NT2/D1 (cell line): ENCODE data around the gene SEL1L2.

ENCODE experiments used
- DNase-seq: peaks from one replicate; pipeline ENCODE4 v3.0.0-alpha.2; 2011; ENCODE audit warnings: low read depth, low spot score
- H3K27me3 ChIP-seq: 2 replicates; pipeline ENCODE4 v1.6.0; 2011; ENCODE audit warnings: mild to moderate bottlenecking; ENCODE audit not compliant: insufficient read length, insufficient read depth
- H3K36me3 ChIP-seq: 2 replicates; pipeline ENCODE4 v1.6.1; 2011; ENCODE audit warnings: mild to moderate bottlenecking, low read length, mixed read lengths; ENCODE audit not compliant: insufficient read depth, insufficient read length
- H3K4me1 ChIP-seq: 2 replicates; pipeline ENCODE4 v1.5.1; 2011; ENCODE audit not compliant: insufficient read depth, insufficient read length
- H3K4me3 ChIP-seq: 2 replicates; pipeline ENCODE4 v1.5.1; 2011; ENCODE audit warnings: low read depth; ENCODE audit not compliant: insufficient read length
- H3K9ac ChIP-seq: 2 replicates; pipeline ENCODE4 v1.6.0; 2011; ENCODE audit warnings: low read depth; ENCODE audit not compliant: insufficient read length
- H3K9me3 ChIP-seq: 2 replicates; pipeline ENCODE4 v1.5.1; 2011; ENCODE audit warnings: mild to moderate bottlenecking, low read length; ENCODE audit not compliant: insufficient read depth
- SUZ12 ChIP-seq: IDR thresholded peaks from 2 replicates; pipeline ENCODE4 v1.6.1; 2011; ENCODE audit not compliant: insufficient read length, insufficient read depth; ENCODE audit errors: extremely low read depth
- YY1 ChIP-seq: IDR thresholded peaks from 2 replicates; pipeline ENCODE4 v1.6.1; 2011; ENCODE audit not compliant: insufficient read length, insufficient read depth
- ZNF274 ChIP-seq: IDR thresholded peaks from 2 replicates; pipeline ENCODE4 v1.6.1; 2011; ENCODE audit warnings: mild to moderate bottlenecking, low read depth, low read length

The SEL1L2 gene

GRCh38 chr20:13865791-13866351 lies 124.5 kb downstream of the SEL1L2 start:
- H3K9ac ChIP-seq, result no peak overlapping the region
- DNase-seq, result no peak
- no peak overlapping the region for H3K4me3 ChIP-seq
- no peaks in the 10 kb centered on the region for H3K27me3 ChIP-seq
- no peaks in the 10 kb centered on the region for H3K4me1 ChIP-seq
- TF ChIP-seq YY1 (no peak), ZNF274 (no peak), SUZ12 (no peak)
- H3K9me3 ChIP-seq, result no peaks in the 10 kb centered on the region
- no peaks in the 10 kb centered on the region for H3K36me3 ChIP-seq

DNA sequence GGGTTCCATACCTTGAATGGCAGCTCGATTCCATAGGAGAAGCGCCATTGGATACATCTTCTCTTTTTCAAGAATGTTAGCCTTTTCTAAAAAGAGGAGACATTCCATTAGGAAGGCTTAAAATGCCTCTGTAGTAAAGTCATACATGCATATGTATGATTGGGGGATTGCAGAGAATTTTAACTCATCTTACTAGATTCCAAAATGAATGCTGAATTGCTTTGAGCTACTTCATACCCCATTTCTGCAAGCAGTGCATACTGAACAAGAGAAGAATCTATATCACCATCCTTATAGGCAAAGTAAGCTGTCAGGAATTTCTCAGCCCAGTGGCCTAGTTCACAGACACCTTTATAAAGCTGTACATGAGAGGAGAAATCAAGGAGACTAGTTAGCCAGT lies 125.3 kb downstream of the SEL1L2 start:
- Histone ChIP-seq H3K36me3 (no peaks in the 10 kb centered on the region), H3K9me3 (no peaks in the 10 kb centered on the region), H3K4me3 (no peak overlapping the region), H3K4me1 (no peaks in the 10 kb centered on the region), H3K27me3 (no peaks in the 10 kb centered on the region), H3K9ac (no peak overlapping the region)
- TF ChIP-seq SUZ12 (no peak), ZNF274 (no peak), YY1 (no peak)
- DNase-seq, result no peak

DNA sequence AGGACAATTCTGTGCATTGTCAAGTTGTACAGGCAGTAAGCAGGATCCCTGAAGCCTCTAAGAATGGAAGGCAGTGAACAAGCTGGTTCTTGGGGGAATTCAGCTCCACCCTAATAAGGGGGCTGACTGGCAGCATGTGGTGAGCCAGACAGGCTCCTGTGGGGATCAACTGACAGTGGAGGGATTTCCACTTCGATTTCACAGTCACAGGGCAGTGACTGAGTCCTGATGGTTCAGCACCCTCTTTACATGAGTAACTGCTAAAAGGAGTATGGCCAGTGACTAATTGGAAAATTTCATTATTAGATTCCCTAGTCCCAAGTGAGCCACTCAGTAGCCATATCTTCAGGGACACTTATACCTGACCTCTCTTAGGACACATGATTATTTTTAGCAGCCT lies 127.2 kb downstream of the SEL1L2 start:
- DNase-seq, result no peak
- no peak overlapping the region for H3K9ac ChIP-seq
- no peak for TF ChIP-seq ZNF274
- no peak for TF ChIP-seq YY1
- TF ChIP-seq SUZ12, result no peak
- H3K4me3 ChIP-seq, result no peak overlapping the region
- H3K4me1 ChIP-seq, result no peaks in the 10 kb centered on the region
- H3K27me3 ChIP-seq, result no peaks in the 10 kb centered on the region
- H3K9me3 ChIP-seq, result no peaks in the 10 kb centered on the region
- H3K36me3 ChIP-seq, result no peaks in the 10 kb centered on the region

DNA sequence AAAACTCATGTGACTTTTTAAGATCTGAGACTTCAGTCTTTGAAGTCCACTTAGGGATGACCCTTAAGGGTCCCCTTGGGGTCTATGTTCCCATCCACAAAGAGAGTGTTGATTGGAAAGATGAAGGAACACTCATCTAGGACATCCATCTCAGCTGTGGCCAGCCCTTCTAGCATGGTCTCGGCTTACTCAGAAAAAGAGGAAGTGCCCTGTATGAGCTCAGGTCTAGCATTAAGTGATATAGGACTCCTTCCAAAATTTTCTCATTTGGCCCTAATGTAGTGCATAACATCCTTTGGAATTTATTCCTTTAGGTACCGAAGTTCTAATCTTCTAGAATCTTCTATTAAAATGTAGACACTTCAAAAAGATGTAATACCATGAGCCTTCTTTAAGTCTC lies 128.2 kb downstream of the SEL1L2 start:
- TF ChIP-seq ZNF274 (no peak), YY1 (no peak), SUZ12 (no peak)
- H3K9me3 ChIP-seq, result no peaks in the 10 kb centered on the region
- H3K9ac ChIP-seq, result no peak overlapping the region
- no peaks in the 10 kb centered on the region for H3K36me3 ChIP-seq
- no peaks in the 10 kb centered on the region for H3K4me1 ChIP-seq
- no peaks in the 10 kb centered on the region for H3K27me3 ChIP-seq
- no peak for DNase-seq
- no peak overlapping the region for H3K4me3 ChIP-seq

- TF ChIP-seq YY1 (no peak), SUZ12 (no peak), ZNF274 (no peak)
- Histone ChIP-seq H3K27me3 (no peaks in the 10 kb centered on the region), H3K4me1 (no peaks in the 10 kb centered on the region), H3K36me3 (no peaks in the 10 kb centered on the region), H3K9ac (no peak overlapping the region), H3K4me3 (no peak overlapping the region), H3K9me3 (no peaks in the 10 kb centered on the region)
- DNase-seq, result no peak
Observed at GRCh38 chr20:13858871-13859270, 131.5 kb downstream of the SEL1L2 start.

DNA sequence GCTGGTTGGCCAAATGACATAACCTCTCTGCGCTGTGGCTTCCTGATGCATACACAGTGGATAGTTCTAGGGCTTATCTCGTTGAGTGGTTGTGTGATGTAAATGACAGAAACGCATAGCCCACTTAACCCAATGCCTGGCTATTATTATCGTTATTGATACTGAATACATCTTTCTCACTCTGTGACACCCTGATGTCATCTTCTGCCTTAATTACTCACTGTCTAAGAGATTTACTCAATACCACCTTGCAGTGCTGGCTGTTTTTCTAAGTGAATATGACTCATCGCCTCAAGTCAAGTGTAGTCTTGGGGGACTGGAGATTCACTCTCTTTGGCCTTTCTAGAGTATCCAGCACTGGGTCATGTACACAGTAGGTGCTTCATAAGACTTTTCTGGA lies 132.0 kb downstream of the SEL1L2 start:
- no peak overlapping the region for H3K9ac ChIP-seq
- no peak for DNase-seq
- H3K36me3 ChIP-seq, result no peaks in the 10 kb centered on the region
- no peaks in the 10 kb centered on the region for H3K9me3 ChIP-seq
- no peaks in the 10 kb centered on the region for H3K4me1 ChIP-seq
- H3K4me3 ChIP-seq, result no peak overlapping the region
- TF ChIP-seq ZNF274, result no peak
- no peaks in the 10 kb centered on the region for H3K27me3 ChIP-seq

- no peak for DNase-seq
- no peaks in the 10 kb centered on the region for H3K9me3 ChIP-seq
- no peak for TF ChIP-seq ZNF274
- no peak for TF ChIP-seq SUZ12
- TF ChIP-seq YY1, result no peak
- H3K36me3 ChIP-seq, result no peaks in the 10 kb centered on the region
- H3K4me1 ChIP-seq, result no peaks in the 10 kb centered on the region
- H3K4me3 ChIP-seq, result no peak overlapping the region
- no peaks in the 10 kb centered on the region for H3K27me3 ChIP-seq
- H3K9ac ChIP-seq, result no peak overlapping the region
Observed at GRCh38 chr20:13857961-13858360, 132.5 kb downstream of the SEL1L2 start.

DNA sequence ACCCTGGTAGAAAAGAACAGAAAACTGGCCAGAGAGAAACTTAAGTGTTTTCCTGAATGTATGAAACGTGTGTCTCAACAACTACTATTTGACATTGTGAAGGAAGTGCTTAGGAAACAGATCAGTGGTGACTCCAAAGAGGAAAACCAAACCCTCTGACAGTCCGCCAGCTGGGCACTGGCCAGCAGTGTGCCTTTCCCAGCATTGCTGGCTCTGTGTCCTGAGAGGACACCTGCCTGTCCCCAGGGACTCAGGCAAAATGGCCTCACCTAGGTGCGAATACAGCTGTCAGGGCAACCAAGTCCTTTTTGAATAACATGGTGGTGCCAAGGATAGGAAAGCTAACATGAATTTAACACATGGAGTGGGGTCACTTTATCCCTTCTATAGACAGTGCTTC lies 133.1 kb downstream of the SEL1L2 start:
- Histone ChIP-seq H3K9me3 (no peaks in the 10 kb centered on the region), H3K27me3 (no peaks in the 10 kb centered on the region), H3K36me3 (no peaks in the 10 kb centered on the region), H3K4me3 (no peak overlapping the region), H3K4me1 (no peaks in the 10 kb centered on the region), H3K9ac (no peak overlapping the region)
- no peak for TF ChIP-seq ZNF274
- no peak for TF ChIP-seq SUZ12
- TF ChIP-seq YY1, result no peak
- no peak for DNase-seq
